ENCODE results near the gene CXCL12.

The CXCL12 gene

DNA sequence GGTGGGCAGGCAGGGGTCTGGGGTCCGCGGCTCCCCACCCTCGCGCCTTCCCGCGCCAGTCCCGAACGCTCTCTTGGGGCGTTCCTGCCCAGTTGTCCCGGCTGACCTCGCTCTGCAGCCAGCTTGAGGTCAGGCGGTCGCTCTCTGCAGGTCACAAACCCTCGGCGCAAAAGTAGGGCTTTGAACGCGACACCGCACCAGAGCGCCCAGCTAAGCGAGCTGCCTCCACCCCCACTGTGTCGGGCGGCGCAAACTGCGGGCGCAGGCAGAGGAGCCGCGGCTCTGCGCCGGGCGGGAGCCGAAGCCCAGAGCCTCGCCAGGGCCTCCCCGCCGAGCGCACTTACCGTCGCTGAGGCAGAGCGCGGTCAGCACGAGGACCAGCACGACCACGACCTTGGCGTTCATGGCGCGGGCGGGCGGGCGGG, 284 bp downstream of the CXCL12 start:
- FAIRE-seq: no peak

DNA sequence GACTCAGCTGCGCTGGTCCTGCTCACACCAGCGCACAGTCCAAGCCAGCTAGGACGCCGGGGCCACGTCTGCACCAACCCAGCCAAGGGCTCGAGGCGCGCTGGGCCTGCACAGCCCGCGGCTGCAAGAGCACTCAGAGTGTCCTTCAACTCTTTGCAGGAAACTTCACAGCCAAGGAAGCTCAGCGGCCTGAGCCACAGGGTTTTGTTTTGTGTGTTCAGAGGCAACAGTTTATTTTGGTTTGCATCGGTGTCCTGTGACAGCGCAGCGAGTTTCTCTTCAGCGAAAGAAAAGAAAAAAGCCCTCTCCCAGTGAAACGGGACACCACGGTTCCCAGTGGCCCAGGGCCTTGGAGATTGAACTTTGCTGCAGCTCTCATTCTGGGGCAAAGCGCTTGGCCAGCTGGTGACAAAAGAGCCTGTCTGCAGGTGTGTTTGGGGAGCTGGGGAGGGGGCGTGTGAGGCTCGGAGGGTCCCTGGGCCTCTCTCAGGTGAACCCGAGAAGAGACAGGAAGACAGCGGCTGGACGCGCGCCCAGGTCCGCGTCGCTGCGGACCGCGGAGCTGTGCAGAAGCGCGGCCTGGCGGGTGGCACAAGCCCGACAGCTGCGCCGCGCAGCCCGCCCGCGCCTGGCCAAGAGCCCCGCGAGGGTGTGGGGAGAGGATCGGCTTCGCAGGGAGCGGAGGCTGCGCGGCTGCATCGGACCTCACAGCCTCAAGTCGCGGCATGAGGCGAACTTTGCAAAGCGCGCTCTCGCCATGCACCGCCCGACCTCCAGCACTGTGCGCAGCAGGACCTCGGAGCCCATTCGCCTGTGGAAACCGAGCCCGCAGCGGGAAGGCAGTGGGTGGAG, 922 bp downstream of the CXCL12 start:
- FAIRE-seq: no peak

GRCh38 chr10:44382981-44383748, 1.7 kb downstream of the CXCL12 start:
- FAIRE-seq: no peak

- no peak for FAIRE-seq
Measured at GRCh38 chr10:44382131-44382858, 2.6 kb downstream of the CXCL12 start.

- FAIRE-seq: no peak
Measured at GRCh38 chr10:44380829-44381600, 3.9 kb downstream of the CXCL12 start.

DNA sequence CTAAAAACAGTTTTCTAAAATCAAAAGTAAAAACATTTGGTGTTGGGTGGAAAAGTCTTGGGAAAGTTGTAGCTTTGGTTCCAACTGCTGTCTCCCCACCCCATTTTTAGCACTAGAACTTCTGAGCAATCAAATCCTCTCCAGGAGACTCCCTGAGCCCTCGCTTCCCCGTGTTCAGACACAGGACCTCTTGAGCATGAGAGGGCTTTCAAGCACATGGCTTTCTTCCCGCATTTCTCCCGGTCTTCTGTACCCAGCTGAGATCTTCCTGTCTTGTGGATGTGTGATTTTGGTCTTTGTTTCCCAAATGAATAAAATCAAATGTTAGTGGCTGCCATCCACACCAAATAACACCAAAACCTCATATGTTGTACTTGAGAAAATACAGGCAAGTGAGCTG, 5.0 kb downstream of the CXCL12 start:
- FAIRE-seq: no peak

DNA sequence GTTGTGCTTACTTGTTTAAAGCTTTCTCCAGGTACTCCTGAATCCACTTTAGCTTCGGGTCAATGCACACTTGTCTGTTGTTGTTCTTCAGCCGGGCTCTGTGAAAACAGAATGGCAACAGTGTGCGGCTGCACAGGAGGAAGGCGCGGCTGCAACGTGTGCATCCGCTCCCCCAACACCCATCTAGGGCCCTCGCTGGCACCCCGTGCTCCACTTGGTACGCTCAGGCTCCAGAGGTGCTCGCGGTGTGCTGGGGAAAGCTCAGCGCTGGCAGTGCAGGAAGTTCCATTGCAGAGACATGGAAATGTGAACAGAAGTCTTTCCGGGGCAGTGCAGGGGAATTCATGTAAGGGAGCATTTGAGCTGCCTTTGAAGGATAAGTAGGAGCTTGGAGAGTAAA, 6.3 kb downstream of the CXCL12 start:
- FAIRE-seq: no peak

DNA sequence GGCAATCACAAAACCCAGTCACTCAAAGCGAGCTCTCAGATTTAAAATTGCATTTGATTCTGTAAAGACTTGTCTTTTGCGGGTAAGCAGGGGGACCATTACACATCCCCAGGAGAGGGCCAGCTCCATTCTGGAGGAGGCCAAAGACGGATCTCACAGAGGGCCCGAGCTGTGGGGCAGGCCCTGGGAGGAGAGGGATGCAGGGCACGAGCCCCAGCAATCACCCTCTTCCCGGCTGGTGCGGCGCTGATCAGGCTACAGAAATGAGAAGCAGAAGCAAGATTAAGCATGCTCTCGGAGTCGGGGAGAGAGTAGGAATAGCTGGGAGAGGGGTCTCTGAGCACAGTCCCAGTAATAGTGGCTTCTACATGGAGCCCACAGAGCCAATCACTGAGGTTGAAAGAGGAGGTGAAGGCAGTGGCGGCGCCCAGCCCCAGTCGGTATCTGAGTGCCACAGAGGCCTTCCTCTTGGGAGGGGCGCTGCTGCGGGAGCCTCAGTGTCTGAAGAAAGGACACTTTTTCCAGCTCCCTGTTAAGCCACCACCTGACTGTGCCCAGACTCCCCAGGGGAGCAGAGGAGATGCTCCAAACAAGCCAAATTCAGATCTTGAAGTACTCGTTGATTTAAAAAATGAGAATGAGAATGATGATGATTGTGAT, 7.1 kb downstream of the CXCL12 start:
- no peak for FAIRE-seq

GRCh38 chr10:44376472-44377099, 8.3 kb downstream of the CXCL12 start:
- no peak for FAIRE-seq

DNA sequence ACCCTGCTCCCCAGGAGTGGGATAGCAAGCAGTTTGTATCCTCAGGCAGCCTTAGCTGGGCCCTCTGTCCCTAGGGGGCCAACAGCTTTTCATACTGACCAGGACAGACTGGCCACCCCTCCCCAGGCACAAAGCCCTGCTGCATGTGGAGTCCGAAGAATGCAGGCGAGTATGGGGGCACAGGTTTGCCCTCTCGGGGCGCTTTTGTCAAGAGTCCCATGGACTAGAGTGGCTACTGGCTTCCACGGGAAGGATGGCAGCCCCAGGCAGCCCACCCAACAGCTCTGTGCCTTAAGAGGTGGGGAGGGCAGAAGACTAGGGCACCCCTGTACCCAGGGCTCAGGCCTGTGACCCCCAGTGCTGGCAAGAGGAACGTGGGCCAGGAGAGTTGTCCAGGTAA, 10.7 kb downstream of the CXCL12 start:
- FAIRE-seq: no peak

GRCh38 chr10:44373341-44373995, 11.4 kb downstream of the CXCL12 start:
- no peak for FAIRE-seq

- FAIRE-seq: no peak
Measured at GRCh38 chr10:44372181-44372580, 12.7 kb downstream of the CXCL12 start.

DNA sequence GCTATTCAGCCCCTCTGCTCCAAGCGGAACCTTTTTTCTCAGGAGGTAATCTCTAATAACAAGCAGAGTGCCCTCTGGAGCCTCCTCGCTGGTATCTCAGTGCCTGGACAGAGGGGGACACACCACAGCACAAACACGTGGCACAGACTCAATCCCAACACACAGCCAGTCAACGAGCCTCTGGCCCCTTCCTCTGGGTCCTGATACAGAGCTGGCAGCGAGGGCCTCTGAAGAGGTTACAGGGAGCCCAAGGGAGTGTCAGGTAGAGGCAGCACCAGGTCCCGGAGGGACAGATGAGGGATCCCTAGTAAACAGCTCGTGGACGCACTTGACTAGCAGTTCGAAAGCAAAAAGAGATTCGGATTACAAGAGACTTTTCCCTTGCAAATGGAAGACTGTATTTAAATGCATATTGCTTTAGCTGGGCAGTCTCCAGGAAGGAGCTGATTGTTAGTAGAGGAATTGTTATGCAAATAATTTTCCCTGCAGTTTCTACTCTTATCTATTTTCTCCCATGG, 14.1 kb downstream of the CXCL12 start:
- no peak for FAIRE-seq

DNA sequence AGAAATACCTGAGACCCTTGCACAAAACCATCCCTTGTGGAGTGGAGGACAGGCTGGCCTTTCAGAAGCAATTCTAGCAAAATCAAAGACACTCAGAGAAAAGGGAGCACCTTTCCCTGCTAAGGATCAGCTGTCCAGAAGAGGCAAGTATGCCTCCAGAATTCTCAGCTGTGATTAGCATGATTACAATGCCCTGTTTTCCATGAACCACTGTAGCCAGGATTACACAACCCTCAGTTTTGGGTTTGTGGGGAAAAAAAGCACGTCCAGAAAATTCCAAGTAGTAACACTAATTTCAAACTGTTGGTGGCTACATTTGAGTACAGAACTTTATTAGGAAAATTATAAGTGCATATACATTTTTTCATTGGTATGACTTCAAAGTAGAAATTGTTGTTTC, 15.0 kb downstream of the CXCL12 start:
- FAIRE-seq: no peak

- FAIRE-seq: no peak
Measured at GRCh38 chr10:44369296-44369695, 15.6 kb downstream of the CXCL12 start.

GRCh38 chr10:44368637-44369036, 16.3 kb downstream of the CXCL12 start:
- no peak for FAIRE-seq

GRCh38 chr10:44366941-44367630, 17.8 kb downstream of the CXCL12 start:
- no peak for FAIRE-seq

DNA sequence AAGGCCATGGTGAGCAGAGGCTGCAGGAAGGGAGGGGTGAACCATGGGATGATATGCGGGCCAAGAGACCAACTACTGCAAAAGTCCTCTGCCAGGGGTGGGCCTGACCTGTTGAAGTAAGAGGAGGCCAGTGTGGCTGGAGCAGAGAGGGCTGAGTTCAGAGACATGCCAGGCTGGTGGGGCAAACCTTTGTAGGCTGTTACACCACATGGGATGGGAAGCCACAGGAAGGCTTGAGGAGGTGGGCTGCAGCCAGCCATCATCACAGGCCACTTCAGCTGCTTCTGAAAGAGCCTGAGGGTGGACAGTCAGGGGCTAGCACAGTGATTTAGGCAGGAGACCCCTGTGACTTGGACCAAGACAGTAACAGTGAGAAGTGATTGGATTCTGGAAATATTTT, 20.3 kb downstream of the CXCL12 start:
- FAIRE-seq: no peak

DNA sequence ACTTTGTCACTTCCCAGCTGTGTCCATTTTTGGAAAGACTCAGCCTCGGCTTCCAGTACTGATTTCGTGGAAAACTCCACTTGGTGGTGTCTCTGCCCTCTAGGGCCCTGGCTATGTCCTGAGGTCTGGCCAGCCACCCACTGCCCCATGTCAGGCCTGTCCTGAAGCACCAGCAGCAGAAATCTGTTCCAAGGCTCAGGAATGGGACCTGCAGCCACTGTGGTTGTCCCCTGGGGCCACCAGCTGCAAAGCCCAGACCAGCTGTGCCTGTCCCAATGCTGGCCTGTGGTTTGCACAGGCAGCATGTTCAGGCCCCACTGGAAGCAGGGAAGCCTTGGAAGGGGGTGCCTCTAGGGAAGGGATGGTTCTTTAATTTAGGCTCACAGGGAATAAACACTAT, 21.2 kb downstream of the CXCL12 start:
- FAIRE-seq: no peak
